Cardiac septum (tissue), 1 donor: Measurements from ENCODE around the gene OAF. TPM values are rescaled to one million over a fixed set of nuclear protein-coding genes. Genes with fewer than 3 reads are reported as not detected.

ENCODE experiments used
- DNase-seq: peaks from one replicate; pipeline ENCODE4 v3.0.0-alpha.2; 2020; ENCODE audit warnings: low spot score
- intact Hi-C: fragments of 100-400 bp; cut with DNase I; formaldehyde crosslinking; loops from one replicate; pipeline ENCODE4 v1.14.0; 2022
- total RNA-seq: library from RNA; stranded (reverse); fragmentation: NEBNext Ultra II Directional; extraction: Animal tissue kit (Norgen Biotek cat#: 25700); gene quantifications from one replicate; pipeline ENCODE4 v1.2.1, GENCODE V29; 2021
- donor health status: DM: no; HTN: no; CAD: no.

OAF gene
- total RNA-seq, 1 donor from 2014 or later, result 17.8 TPM

GRCh38 chr11:120198403-120198786 lies 12.4 kb upstream of the OAF start:
- intact Hi-C loops, result no loop called here
- no peak for DNase-seq

- intact Hi-C loops, result no loop called here
- no peak for DNase-seq
Measured at GRCh38 chr11:120198787-120199469, 11.9 kb upstream of the OAF start.

- intact Hi-C loops, result no loop called here
- no peak for DNase-seq
Measured at GRCh38 chr11:120199613-120200012, 11.2 kb upstream of the OAF start.

- no peak for DNase-seq
- intact Hi-C loops, result no loop called here
Measured at GRCh38 chr11:120200677-120201076, 10.2 kb upstream of the OAF start.

- no peak for DNase-seq
- intact Hi-C loops, result no loop called here
Measured at GRCh38 chr11:120201653-120202052, 9.2 kb upstream of the OAF start.

GRCh38 chr11:120203626-120204025 lies 7.2 kb upstream of the OAF start:
- DNase-seq, result no peak
- intact Hi-C loops, result no loop called here

- intact Hi-C loops, result no loop called here
- DNase-seq, result no peak
Measured at GRCh38 chr11:120205596-120206161, 5.2 kb upstream of the OAF start.

- no peak for DNase-seq
- intact Hi-C loops, result no loop called here
Measured at GRCh38 chr11:120207512-120207911, 3.3 kb upstream of the OAF start.

GRCh38 chr11:120208001-120208441 lies 2.8 kb upstream of the OAF start:
- DNase-seq, result no peak

GRCh38 chr11:120208777-120209176 lies 2.1 kb upstream of the OAF start:
- no peak for DNase-seq
- intact Hi-C loops, result no loop called here

More at GRCh38 chr11:120208001-120208441, 2.8 kb upstream of the OAF start:
- intact Hi-C loops, result no loop called here

- DNase-seq, result no peak
- intact Hi-C loops, result no loop called here
Measured at GRCh38 chr11:120209746-120210625, 846 bp upstream of the OAF start.

GRCh38 chr11:120211522-120212258 lies 858 bp downstream of the OAF start:
- DNase-seq, result no peak
- intact Hi-C loops, result no loop called here

GRCh38 chr11:120212259-120212878 lies 1.5 kb downstream of the OAF start:
- intact Hi-C loops, result no loop called here
- no peak for DNase-seq

- no peak for DNase-seq
- intact Hi-C loops, result no loop called here
Measured at GRCh38 chr11:120212926-120213325, 2.1 kb downstream of the OAF start.

- DNase-seq, result no peak
- intact Hi-C loops, result no loop called here
Measured at GRCh38 chr11:120214581-120214980, 3.7 kb downstream of the OAF start.

GRCh38 chr11:120215634-120216033 lies 4.8 kb downstream of the OAF start:
- intact Hi-C loops, result no loop called here
- no peak for DNase-seq

GRCh38 chr11:120216426-120217102 lies 5.7 kb downstream of the OAF start:
- intact Hi-C loops, result no loop called here
- no peak for DNase-seq

- DNase-seq, result no peak
- intact Hi-C loops, result no loop called here
Measured at GRCh38 chr11:120217526-120217925, 6.7 kb downstream of the OAF start.
